ENCODE results near the gene LAMA5. TPM values are rescaled to one million over a fixed set of nuclear protein-coding genes. Genes with fewer than 3 reads are reported as not detected.

Gene LAMA5
- total RNA-seq, 1 donor from 2014 or later: 601 TPM

GRCh38 chr20:62358171-62359042, 8.7 kb downstream of the LAMA5 start:
- H3K27me3 Mint-ChIP-seq (ENCODE audit: low read depth): no peaks in the 10 kb centered on the region
- peaks cover 36% of the 10 kb centered on the region for H3K4me1 Mint-ChIP-seq
- no peaks in the 10 kb centered on the region for H3K36me3 Mint-ChIP-seq
- no peak for TF ChIP-seq CTCF (IDR thresholded peaks at IDR 0.05; ENCODE audit: unreplicated experiment)
- no peaks in the 10 kb centered on the region for H3K9me3 Mint-ChIP-seq
- peak overlapping the region; percentile 41 for H3K27ac Mint-ChIP-seq
- no peak for DNase-seq (ENCODE audit: low spot score in 2 of 2, unreplicated experiment in 2 of 2)
- no peak overlapping the region for H3K4me3 Mint-ChIP-seq

- no peaks in the 10 kb centered on the region for H3K27me3 Mint-ChIP-seq (ENCODE audit: low read depth)
- no peaks in the 10 kb centered on the region for H3K9me3 Mint-ChIP-seq
- no peak for TF ChIP-seq CTCF (IDR thresholded peaks at IDR 0.05; ENCODE audit: unreplicated experiment)
- H3K27ac Mint-ChIP-seq: no peak overlapping the region
- DNase-seq (ENCODE audit: low spot score in 2 of 2, unreplicated experiment in 2 of 2): no peak
- no peaks in the 10 kb centered on the region for H3K36me3 Mint-ChIP-seq
- H3K4me1 Mint-ChIP-seq: peaks cover 31% of the 10 kb centered on the region
- H3K4me3 Mint-ChIP-seq: no peak overlapping the region
These were observed 9.4 kb downstream of the LAMA5 start for GRCh38 chr20:62357681-62358080.

- DNase-seq (ENCODE audit: low spot score in 2 of 2, unreplicated experiment in 2 of 2): no peak
- no peaks in the 10 kb centered on the region for H3K27me3 Mint-ChIP-seq (ENCODE audit: low read depth)
- no peaks in the 10 kb centered on the region for H3K36me3 Mint-ChIP-seq
- no peak for TF ChIP-seq CTCF (IDR thresholded peaks at IDR 0.05; ENCODE audit: unreplicated experiment)
- H3K9me3 Mint-ChIP-seq: no peaks in the 10 kb centered on the region
- H3K4me1 Mint-ChIP-seq: peaks cover 26% of the 10 kb centered on the region
- no peak overlapping the region for H3K27ac Mint-ChIP-seq
- no peak overlapping the region for H3K4me3 Mint-ChIP-seq
These were observed 9.9 kb downstream of the LAMA5 start for GRCh38 chr20:62357187-62357667.

- H3K27ac Mint-ChIP-seq: peak overlapping the region; percentile 16
- DNase-seq (ENCODE audit: low spot score in 2 of 2, unreplicated experiment in 2 of 2): no peak
- TF ChIP-seq CTCF (IDR thresholded peaks at IDR 0.05; ENCODE audit: unreplicated experiment): no peak
- peaks cover 21% of the 10 kb centered on the region for H3K4me1 Mint-ChIP-seq
- no peaks in the 10 kb centered on the region for H3K27me3 Mint-ChIP-seq (ENCODE audit: low read depth)
- H3K9me3 Mint-ChIP-seq: no peaks in the 10 kb centered on the region
- H3K4me3 Mint-ChIP-seq: no peak overlapping the region
- H3K36me3 Mint-ChIP-seq: no peaks in the 10 kb centered on the region
These were observed 10.4 kb downstream of the LAMA5 start for GRCh38 chr20:62356589-62357186.

GRCh38 chr20:62355878-62356588, 11.1 kb downstream of the LAMA5 start:
- Mint-ChIP-seq H3K4me3 (no peak overlapping the region), H3K27me3 (ENCODE audit: low read depth) (no peaks in the 10 kb centered on the region), H3K4me1 (peaks cover 17% of the 10 kb centered on the region), H3K27ac (peak overlapping the region; percentile 59), H3K9me3 (no peaks in the 10 kb centered on the region), H3K36me3 (no peaks in the 10 kb centered on the region)
- DNase-seq (ENCODE audit: low spot score in 2 of 2, unreplicated experiment in 2 of 2): no peak
- no peak for TF ChIP-seq CTCF (IDR thresholded peaks at IDR 0.05; ENCODE audit: unreplicated experiment)
